Heart right ventricle (tissue), 16 donors: Measurements from ENCODE around the gene MCFD2. TPM values are rescaled to one million over a fixed set of nuclear protein-coding genes. Genes with fewer than 3 reads are reported as not detected.

Experiments used
- ATAC-seq, 8 donors: fragments of 200-7000 bp; cut with Tn5 transposase; one replicate each; pipeline ENCODE4 v1.9.1; 2020; ENCODE audit warnings: mild to moderate bottlenecking in 8 of 8, moderate library complexity in 8 of 8, moderate number of reproducible peaks in 1 of 8
- DNase-seq, 2 donors: peaks; one replicate each; pipeline ENCODE4 v3.0.0-alpha.2; 2020
- H3K27ac ChIP-seq, 10 donors: fragments of 200-600 bp; sonication (generic) in 2 of 10; one replicate each; pipeline versions ENCODE4 v1.5.0 to v1.8.0; 2020 to 2022; ENCODE audit warnings: mild to moderate bottlenecking in 3 of 10
- H3K27me3 ChIP-seq, 7 donors: fragments of 200-600 bp; one replicate each; pipeline ENCODE4 v1.8.0; 2021 to 2022; ENCODE audit warnings: mild to moderate bottlenecking in 2 of 7
- H3K36me3 ChIP-seq, 9 donors: fragments of 200-600 bp; sonication (generic) in 1 of 9; one replicate each; pipeline versions ENCODE4 v1.5.0 to v1.8.0; 2020 to 2022; ENCODE audit warnings: mild to moderate bottlenecking in 2 of 9
- H3K4me1 ChIP-seq, 9 donors: fragments of 200-600 bp; sonication (generic) in 1 of 9; one replicate each; pipeline versions ENCODE4 v1.5.0 to v1.8.0; 2020 to 2022; ENCODE audit warnings: mild to moderate bottlenecking in 4 of 9
- H3K4me3 ChIP-seq, 10 donors: fragments of 200-600 bp; sonication (generic) in 2 of 10; one replicate each; pipeline versions ENCODE4 v1.5.0 to v1.8.0; 2020 to 2022; ENCODE audit warnings: mild to moderate bottlenecking in 7 of 10, moderate library complexity in 2 of 10
- H3K9me3 ChIP-seq, 11 donors: fragments of 200-600 bp in 10 of 11; sonication (generic) in 2 of 11; one replicate each; pipeline versions ENCODE4 v1.5.0 to v1.8.0; 2013 to 2022; ENCODE audit warnings: mild to moderate bottlenecking in 2 of 11, control low read depth in 1 of 11, moderate library complexity in 1 of 11
- CTCF ChIP-seq, 9 donors: fragments of 200-600 bp; sonication (generic) in 2 of 9; IDR thresholded peaks; one replicate each; pipeline versions ENCODE4 v1.5.0 to v1.8.0; 2021 to 2022; ENCODE audit warnings: antibody characterized with exemption in 9 of 9, mild to moderate bottlenecking in 5 of 9, moderate library complexity in 1 of 9
- WGBS, 2 donors: extraction: QIAGEN DNeasy Blood & Tissue Kit; methylation state at CpG; one replicate each; pipeline ENCODE4 v1.1.7; 2013; ENCODE audit warnings: inconsistent platforms in 1 of 2; 5-methylcytosine and 5-hydroxymethylcytosine counted together
- intact Hi-C, 10 donors: fragments of 100-400 bp; cut with DNase I; formaldehyde crosslinking; loops; one replicate each; pipeline versions ENCODE4 v1.11.1 to v1.14.2; 2022
- polyA plus RNA-seq, 2 donors: library from polyadenylated mRNA; stranded (reverse); fragments of 200-250 nt; gene quantifications; one replicate each; pipeline ENCODE4 v1.2.3, GENCODE V29; 2013
- total RNA-seq, 10 donors: library from RNA; stranded (reverse); fragmentation: NEBNext Ultra II Directional in 3 of 10; extraction: Animal tissue kit (Norgen Biotek cat#: 25700) in 3 of 10; gene quantifications; one replicate each; pipeline versions ENCODE4 v1.2.1 to v1.2.4, GENCODE V29; 2021 to 2023
- donor health status: Arrhythmogenic right ventricular cardiomyopathy.
- donor health status: ischemic (EF 13 %, LVEDD 7.1; RV severe dilation, severe dysfunction).
- donor health status: healthy with polysubstance abuse.
- donor health status: DM: no; HTN: yes; CAD: no.
- donor health status: DM: no; HTN: no; CAD: no.
- donor health status: ischemic (EF 25% LVEDD 6.9; RV normal size, moderate dysfunction).
- donor health status: ischemic (EF 25% LVEDD 5.7; RV mildly dilated, moderate dysfunction).
- donor health status: healthy.
- donor health status: DM: yes; HTN: yes; CAD: no.
- donor health status: Ischemic cardiomyopathy.
- donor health status: ischemic (EF 35%, LVEDD 5.7; RV mildly dilated, moderate dysfunction).
- donor health status: nonischemic (EF 11% LVEDD 7.7; RV severe dilation, severe dysfunction).
- donor health status: DM: yes; HTN: yes; CAD: no.
- donor health status: PGD.
- donor health status: ischemic (EF 29% LVEDD 5.4; RV normal size, mild dysfunction).
- donor health status: nonischemic (EF 23%, LVEDD 6.1; RV moderate dilation, normal function).

MCFD2 gene
- total and polyA plus RNA-seq, 12 donors = 13.2 to 88.4 (median 53.2) TPM

DNA sequence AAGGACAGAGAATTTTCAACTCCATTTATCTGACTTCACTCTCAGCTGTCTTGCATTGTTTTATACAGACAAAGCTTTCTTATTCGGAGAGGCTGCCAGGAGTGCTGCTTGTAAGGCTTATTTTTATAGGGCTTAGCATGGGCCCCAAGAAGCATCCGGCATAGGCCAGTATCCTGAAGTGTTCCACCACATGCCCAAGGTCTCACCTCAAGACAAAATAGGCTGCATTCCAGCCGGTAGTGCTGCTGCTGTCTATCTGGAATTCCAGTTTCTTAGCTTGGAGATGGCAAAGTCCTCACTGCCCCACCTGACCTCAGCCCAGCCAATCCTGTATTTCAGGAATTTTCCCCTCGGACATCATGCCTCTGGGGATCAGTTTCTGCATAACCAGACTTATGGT is 47.6 kb upstream of the MCFD2 start:
- intact Hi-C loops = no loop called here
- peaks cover under 1 to 26% (median 14%) of the 10 kb centered on the region in 9 donors for H3K4me1 ChIP-seq
- H3K36me3 ChIP-seq = peaks cover 0 to 39% (median 0%) of the 10 kb centered on the region in 9 donors
- no peaks in the 10 kb centered on the region for H3K9me3 ChIP-seq
- no peak for TF ChIP-seq CTCF (IDR thresholded peaks at IDR 0.05)
- H3K4me3 ChIP-seq = no peak overlapping the region
- no peaks in the 10 kb centered on the region for H3K27me3 ChIP-seq
- WGBS, 2 donors = 92% methylated on average over 4 of the region's 4 CpGs
- DNase-seq (no peak), ATAC-seq (no peak)
- no peak overlapping the region for H3K27ac ChIP-seq

GRCh38 chr2:46962751-46963150 is 47.1 kb upstream of the MCFD2 start:
- Histone ChIP-seq H3K36me3 (peaks cover 0 to 43% (median 4%) of the 10 kb centered on the region in 9 donors), H3K27ac (no peak overlapping the region), H3K9me3 (no peaks in the 10 kb centered on the region), H3K4me1 (peaks cover 0 to 21% (median 9%) of the 10 kb centered on the region in 9 donors), H3K4me3 (no peak overlapping the region), H3K27me3 (no peaks in the 10 kb centered on the region)
- DNase-seq = no peak
- intact Hi-C loops = no loop called here
- TF ChIP-seq CTCF (IDR thresholded peaks at IDR 0.05) = no peak
- WGBS, 2 donors = 96 to 100% methylated on average over 2 of the region's 2 CpGs
- ATAC-seq = no peak

DNA sequence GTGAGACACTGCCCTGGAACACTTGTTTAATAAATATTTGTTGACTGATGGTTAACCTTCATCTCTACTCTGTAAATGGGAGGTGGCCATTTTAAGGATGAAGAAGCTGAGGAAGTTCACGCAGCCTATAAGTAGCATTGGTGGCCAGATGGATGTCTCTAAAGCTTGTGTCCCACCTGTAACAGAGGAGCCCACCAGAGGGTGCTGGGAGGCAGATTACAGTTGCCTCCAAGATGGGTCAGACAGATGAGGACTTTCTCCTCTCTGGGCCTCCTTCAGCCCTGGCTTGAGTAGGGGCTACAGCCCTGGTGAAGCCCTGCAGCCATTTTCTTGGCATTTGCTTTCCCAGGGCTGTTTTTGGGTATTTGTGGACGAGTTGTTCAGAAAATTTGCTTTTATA is 45.0 kb upstream of the MCFD2 start:
- intact Hi-C loops = no loop called here
- no peak for TF ChIP-seq CTCF (IDR thresholded peaks at IDR 0.05)
- no peak for ATAC-seq
- Histone ChIP-seq H3K27ac (no peak overlapping the region), H3K4me3 (no peak overlapping the region), H3K4me1 (peaks cover 0 to 15% (median 5%) of the 10 kb centered on the region in 9 donors), H3K36me3 (peaks cover 0 to 65% (median 9%) of the 10 kb centered on the region in 9 donors), H3K9me3 (no peaks in the 10 kb centered on the region), H3K27me3 (no peaks in the 10 kb centered on the region)
- WGBS, 2 donors = 95% methylated on average over 2 of the region's 2 CpGs
- DNase-seq = no peak

DNA sequence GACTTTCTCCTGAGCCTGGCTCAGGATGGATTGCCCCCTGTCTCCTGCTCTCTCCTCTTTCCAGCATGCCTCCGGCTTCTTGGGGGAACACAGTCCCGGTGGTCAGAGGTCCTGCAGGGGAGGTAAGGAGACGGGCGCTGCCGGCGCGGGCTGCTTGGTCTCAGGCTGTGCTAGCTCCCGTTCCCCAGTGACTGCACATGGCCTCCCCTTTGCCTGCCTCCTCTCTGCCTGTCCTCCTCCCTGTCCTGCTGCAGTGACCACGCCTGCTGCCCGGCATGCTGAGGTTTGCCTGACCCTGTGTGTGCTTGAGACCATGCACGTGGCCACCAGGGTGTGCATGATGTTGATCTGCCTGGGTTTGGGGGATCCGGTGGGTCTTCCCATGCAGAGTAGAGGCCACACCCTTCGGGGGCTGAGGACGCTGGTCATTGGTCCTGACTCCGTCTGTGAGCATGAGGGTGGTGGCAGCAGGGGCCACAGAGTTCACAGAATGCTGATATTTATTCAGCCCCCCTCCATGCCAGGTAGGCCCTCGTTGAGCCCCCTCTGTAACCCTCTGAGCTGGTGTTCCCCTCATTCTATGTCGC is 42.9 kb upstream of the MCFD2 start:
- Histone ChIP-seq H3K4me1 (peaks cover 7 to 21% (median 18%) of the 10 kb centered on the region in 9 donors), H3K27ac (no peak overlapping the region), H3K36me3 (peaks cover 0 to 79% (median 9%) of the 10 kb centered on the region in 9 donors), H3K9me3 (no peaks in the 10 kb centered on the region), H3K27me3 (no peaks in the 10 kb centered on the region), H3K4me3 (no peak overlapping the region)
- DNase-seq (no peak), ATAC-seq (no peak)
- 90 to 95% methylated on average over 17 of the region's 17 CpGs for WGBS, 2 donors
- intact Hi-C loops = no loop called here
- no peak for TF ChIP-seq CTCF (IDR thresholded peaks at IDR 0.05)
